Fibroblast of gingiva (primary cell): Measurements from ENCODE around the gene GNAS.

Experiments
- DNase-seq: peaks from one replicate; pipeline ENCODE4 v3.0.0-alpha.2; 2011; ENCODE audit warnings: low read depth

Gene GNAS

GRCh38 chr20:58899512-58899911, 47.0 kb downstream of the GNAS start:
- DNase-seq: no peak

DNA sequence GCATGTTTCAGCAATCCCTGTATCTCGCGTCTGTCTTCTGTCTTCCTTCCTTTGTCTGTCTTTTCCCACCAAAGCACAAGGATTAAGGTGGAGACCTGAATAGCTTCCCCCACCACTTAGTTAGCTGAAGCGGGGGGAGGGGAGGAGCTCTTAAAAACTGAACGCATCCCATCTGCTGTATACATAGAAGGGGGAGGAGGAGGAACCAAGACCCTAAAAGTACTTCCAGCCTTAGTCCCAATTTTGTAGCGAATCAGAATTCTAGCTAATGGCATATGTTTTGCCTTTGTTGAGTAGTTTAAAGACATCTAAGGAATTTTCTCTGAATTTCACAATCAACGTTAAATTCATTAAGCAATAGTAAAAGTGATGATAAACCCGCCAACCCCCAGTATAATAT, 47.9 kb downstream of the GNAS start:
- DNase-seq: peak; percentile 17

- DNase-seq: no peak
Measured at GRCh38 chr20:58901488-58902402, 49.2 kb downstream of the GNAS start.

DNA sequence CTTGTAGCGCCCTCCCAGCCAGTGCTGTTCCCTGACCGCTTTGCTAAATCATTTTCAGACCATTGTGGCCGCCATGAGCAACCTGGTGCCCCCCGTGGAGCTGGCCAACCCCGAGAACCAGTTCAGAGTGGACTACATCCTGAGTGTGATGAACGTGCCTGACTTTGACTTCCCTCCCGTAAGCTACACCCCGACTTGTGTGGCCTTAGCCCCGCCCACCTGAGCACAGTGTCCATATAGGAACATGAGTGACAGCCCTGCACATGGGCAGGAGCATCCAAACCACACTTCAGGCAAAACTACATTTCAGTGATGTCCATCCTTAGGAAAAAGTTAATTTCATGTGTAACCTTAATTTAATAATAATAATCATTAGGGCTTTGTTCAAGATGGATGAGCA, 51.1 kb downstream of the GNAS start:
- no peak for DNase-seq

DNA sequence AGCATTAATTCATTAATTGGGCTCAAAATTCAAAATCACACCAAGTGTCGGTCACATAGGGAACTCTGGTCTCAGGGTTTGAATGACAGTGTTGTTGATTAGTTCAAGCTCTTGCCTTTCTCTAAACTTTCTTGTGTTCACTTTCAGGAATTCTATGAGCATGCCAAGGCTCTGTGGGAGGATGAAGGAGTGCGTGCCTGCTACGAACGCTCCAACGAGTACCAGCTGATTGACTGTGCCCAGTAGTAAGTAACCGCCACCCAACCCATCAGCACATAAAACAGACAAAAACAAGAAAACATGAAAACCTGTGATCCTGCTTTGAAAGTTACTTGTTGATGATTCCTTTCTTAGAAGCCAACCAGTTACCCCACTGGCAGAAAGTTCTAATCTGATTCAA, 52.7 kb downstream of the GNAS start:
- DNase-seq: peak; percentile 68

DNA sequence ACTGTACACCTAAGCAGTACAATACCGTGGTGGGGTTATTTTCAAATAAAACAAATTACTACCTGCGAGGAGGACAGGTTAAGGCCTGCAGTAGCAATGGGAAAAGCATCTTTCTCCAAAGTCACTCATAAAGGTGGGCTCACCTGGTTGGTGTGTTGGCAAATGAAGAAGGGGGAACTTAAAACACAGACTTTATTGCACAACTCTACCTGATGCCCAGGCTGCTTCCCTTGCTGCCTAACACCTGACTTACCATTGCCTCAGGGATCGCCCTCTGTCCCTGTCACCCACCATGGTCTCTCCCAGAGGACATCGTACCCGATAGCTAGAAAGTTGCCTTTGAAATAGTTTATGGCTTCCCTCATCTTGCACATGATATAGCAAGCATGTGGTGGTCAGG, 53.6 kb downstream of the GNAS start:
- no peak for DNase-seq

GRCh38 chr20:58906894-58907293, 54.4 kb downstream of the GNAS start:
- peak; percentile 73 for DNase-seq

- DNase-seq: peak; percentile 100
Measured at GRCh38 chr20:58907320-58908137, 55.0 kb downstream of the GNAS start.

GRCh38 chr20:58908221-58908620, 55.7 kb downstream of the GNAS start:
- no peak for DNase-seq

DNA sequence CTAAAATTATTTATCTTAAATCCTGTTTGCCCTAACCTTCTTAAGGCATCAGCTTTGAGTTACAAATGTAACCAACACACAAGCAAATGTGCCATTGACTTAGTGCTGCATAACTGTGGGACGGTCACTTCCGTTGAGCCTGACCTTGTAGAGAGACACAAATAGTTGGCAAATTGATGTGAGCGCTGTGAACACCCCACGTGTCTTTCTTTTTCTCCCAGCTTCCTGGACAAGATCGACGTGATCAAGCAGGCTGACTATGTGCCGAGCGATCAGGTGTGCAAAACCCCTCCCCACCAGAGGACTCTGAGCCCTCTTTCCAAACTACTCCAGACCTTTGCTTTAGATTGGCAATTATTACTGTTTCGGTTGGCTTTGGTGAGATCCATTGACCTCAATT, 56.4 kb downstream of the GNAS start:
- no peak for DNase-seq

DNA sequence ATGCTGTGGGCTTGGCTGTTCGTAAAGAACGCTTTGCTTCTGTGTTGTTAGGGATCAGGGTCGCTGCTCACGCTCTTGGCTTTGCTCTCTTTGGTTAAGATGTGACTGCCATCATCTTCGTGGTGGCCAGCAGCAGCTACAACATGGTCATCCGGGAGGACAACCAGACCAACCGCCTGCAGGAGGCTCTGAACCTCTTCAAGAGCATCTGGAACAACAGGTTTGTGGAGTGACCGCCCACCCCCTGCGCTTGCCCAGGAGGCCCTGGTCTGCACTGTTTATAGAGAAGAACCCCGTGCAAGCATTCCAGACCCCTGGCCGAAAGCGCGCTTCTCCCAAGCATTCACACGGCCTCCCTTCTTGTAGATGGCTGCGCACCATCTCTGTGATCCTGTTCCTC, 57.1 kb downstream of the GNAS start:
- no peak for DNase-seq

DNA sequence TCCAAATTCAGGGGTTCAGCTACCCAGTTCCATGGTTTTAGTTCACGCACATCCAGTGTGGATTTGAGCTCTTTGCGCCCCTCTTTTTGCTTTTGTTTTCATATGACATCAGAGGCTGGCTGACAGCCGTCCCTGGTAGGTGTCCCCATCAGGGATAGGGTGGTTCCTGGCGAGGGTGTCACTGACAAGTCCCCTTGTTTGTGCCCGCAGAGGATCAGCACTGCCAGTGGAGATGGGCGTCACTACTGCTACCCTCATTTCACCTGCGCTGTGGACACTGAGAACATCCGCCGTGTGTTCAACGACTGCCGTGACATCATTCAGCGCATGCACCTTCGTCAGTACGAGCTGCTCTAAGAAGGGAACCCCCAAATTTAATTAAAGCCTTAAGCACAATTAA, 58.0 kb downstream of the GNAS start:
- DNase-seq: no peak

DNA sequence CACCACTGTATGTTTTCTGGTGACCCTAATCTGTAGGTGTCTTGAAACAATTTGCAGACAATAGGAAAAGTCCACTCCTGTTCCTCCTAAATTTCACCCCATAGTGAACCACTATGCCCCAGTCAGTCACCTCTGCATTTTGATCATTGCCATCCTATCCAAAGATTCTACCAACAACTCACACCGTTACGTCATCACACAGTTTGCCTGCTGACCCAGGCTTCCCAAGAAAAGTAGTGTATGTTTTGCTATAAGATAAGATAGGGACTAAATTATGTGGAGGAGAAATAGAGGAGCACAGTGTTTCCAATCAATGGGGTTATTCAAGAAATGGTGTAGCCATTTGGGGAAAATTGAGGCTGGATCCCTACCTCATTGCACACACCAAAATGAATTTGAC, 58.8 kb downstream of the GNAS start:
- DNase-seq: no peak

DNA sequence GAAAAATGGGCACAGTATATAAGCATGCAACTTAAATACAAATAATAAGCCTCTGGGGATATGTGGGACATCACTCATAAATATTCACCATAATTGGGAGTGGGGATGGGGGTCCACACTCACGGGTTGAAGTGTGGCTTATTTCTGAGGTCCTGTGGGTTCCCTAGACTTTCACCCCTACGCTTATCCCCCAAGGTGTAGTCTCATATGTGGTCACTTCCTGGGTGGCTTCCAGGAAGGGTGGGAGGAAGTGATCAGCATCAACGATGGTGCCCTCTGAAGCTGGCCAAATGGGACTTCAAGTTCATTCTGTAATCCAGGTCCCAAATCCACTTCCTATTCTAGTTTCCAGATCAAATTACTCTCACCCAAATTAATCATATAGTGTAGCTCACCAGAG, 59.5 kb downstream of the GNAS start:
- no peak for DNase-seq

- no peak for DNase-seq
Measured at GRCh38 chr20:58913079-58913478, 60.6 kb downstream of the GNAS start.

DNA sequence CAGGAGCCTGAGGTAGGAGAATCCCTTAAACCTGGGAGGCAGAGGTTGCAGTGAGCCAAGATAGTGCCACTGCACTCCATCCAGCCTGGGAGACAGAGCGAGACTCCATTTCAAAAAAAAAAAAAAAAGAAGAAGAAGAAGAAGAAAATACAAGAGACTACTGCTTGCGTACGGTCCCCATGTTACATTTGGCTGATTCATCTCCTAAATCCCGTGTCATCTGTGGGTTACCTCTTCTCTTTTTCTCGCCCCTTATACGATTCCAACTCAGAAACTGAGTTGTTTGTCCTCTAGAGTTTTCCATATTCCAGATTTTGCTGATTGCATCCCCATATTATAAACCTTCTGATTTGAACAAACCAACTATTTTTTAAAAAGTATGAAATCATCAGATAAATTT, 66.1 kb downstream of the GNAS start:
- no peak for DNase-seq

DNA sequence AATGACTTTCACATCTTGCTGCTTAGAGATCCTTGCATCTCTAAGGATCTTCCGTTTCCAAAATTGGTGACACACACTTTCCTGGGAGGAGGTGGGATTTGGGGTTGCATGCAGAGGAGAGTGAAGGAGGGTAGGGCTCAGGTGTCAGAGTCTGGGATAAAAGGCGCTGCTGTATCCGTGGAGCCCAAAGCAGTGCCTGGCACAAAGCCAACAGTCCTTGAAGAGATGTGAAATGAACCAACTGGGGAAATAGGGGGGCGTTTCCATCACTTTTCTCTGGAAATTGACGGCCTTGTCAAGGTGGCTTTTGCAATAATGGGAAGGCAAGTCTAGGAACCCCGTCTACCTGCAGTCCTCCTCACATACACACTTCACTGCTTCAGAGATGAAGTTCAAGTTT, 69.0 kb downstream of the GNAS start:
- no peak for DNase-seq

DNA sequence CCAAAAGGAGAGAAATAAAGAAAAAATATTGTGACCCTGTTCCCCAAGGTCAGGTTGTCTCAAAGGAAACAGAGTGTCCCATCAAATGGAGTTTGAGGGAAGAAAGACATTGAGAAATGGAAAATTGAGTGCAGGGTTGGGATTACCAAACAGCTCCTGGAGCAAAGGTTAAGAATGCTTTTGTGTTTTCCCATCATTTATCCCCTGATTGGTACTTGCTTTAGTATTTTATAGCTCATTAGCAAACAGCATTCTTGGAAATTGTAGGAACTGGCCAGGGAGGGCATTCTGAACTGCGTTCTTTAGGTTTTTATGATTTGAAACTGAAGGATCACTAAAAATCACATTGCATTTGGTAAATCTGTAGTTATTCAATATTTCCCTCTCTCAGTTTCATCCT, 69.5 kb downstream of the GNAS start:
- no peak for DNase-seq

DNA sequence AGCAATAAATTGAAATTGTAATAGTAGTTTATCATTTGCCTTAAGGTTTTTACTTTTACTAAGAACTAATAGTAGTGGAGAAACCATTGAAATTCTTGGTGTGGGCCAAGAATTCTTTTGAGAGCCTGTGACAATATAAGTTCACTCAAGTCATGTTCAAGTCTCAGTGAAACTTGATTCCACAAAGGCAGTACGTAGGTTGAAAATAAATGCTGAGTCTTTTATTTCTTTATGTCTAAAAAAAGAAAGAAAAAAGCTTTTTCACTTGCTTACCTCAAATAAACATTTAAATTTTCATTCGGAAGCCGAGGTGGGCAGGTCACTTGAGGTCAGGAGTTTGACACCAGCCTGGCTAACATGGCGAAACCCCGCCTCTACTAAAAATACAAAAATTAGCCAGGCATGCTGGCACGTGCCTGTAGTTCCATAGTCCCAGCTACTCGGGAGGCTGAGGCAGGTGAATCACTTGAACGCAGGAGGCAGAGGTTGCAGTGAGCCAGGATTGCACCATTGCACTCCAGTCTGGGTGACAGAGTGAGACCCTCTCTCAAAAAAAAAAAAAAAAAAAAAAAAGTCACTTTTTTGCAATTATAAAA, 70.7 kb downstream of the GNAS start:
- DNase-seq: no peak

GRCh38 chr20:58926802-58927489, 74.4 kb downstream of the GNAS start:
- DNase-seq: no peak

DNA sequence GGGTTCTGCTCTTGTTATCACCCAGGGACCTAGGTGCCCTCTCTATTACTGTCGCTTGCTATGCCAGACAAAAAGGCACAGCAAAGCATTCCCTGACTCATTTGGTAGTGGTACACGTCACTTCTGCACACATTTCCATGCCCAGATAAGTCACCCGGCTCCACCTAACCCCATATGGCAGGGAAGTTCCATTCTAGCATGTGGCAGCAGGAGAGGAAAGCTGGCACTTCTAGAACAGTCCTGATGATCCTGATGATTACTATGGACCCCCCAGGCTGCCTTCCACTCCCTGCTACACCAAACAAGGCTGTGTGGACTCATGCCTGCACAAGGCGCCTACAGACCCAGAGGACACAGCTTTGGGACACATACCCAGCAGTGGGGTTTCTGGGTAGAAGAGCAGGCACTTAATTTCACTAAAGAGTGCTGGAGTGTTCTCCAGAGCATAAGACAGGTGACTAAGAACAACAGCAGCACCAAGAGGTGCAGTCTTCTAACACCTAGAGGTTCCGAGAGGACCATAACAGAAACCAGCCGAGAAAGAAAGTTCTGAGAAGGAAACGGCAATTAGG, 75.1 kb downstream of the GNAS start:
- no peak for DNase-seq

DNA sequence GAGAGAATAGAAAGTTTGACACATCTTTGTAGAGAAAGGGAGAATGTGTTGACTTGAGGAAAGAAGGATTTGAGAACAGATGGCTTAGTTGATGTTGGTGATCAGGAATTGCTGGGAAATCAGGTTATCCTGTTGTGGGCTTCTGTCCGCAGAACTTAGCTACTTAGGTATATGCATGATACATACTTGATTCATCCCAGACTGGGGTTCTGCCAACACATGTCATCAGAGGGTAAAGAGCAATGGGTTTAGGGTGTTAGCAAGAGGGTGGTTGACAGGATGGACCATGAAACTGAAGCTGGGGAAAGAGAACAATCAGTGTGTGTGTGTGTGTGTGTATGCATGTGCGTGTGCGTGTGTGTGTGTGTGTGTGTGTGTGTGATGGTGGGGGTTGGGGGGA, 78.0 kb downstream of the GNAS start:
- no peak for DNase-seq
